ENCODE measurements around the gene UBE3B.

Gene UBE3B

DNA sequence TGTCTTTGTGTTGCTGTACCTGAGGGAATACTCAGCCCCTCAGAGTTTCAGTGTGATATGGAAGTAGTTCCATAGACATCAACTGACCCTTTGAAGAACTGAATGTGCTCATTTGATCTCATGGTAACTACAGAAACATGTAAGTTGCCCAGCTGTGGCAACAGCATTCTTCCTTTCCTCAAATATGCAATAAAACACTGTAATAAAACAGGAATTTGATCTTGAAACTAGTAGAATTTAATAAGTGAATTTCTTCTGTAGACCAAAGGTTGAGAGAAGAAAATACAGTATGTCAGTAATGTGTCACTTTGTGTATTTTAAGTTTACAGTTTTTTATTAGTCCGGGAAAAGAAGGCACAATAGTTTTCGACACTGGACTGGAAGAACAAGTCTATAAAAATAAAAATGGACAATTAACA, 32.2 kb upstream of the UBE3B start:
- no peak for DNase-seq (ENCODE audit: low read depth in 1 of 2, low spot score in 1 of 2)
- no peak overlapping the region for H3K27ac ChIP-seq (replicated peaks)
- no peak for TF ChIP-seq SPI1 (IDR thresholded peaks at IDR 0.05; ENCODE audit: borderline replicate concordance, low read depth)
- no peak for TF ChIP-seq GABPA (IDR thresholded peaks at IDR 0.05; ENCODE audit: low read depth)
- TF ChIP-seq POLR2AphosphoS5 (IDR thresholded peaks at IDR 0.05; ENCODE audit: low read depth) = no peak

GRCh38 chr12:109446869-109447268, 30.6 kb upstream of the UBE3B start:
- Histone ChIP-seq H3K27ac (replicated peaks) (no peak overlapping the region), H3K4me3 (replicated peaks; ENCODE audit: insufficient read depth, low read length) (no peak overlapping the region), H3K27me3 (ENCODE audit: insufficient read depth, poor library complexity, severe bottlenecking) (no peaks in the 10 kb centered on the region)
- no peak for DNase-seq (ENCODE audit: low read depth in 1 of 2, low spot score in 1 of 2)
- TF ChIP-seq SPI1 (IDR thresholded peaks at IDR 0.05; ENCODE audit: borderline replicate concordance, low read depth) = no peak
- TF ChIP-seq POLR2AphosphoS5 (IDR thresholded peaks at IDR 0.05; ENCODE audit: low read depth) = no peak
- TF ChIP-seq, protein P1, sequence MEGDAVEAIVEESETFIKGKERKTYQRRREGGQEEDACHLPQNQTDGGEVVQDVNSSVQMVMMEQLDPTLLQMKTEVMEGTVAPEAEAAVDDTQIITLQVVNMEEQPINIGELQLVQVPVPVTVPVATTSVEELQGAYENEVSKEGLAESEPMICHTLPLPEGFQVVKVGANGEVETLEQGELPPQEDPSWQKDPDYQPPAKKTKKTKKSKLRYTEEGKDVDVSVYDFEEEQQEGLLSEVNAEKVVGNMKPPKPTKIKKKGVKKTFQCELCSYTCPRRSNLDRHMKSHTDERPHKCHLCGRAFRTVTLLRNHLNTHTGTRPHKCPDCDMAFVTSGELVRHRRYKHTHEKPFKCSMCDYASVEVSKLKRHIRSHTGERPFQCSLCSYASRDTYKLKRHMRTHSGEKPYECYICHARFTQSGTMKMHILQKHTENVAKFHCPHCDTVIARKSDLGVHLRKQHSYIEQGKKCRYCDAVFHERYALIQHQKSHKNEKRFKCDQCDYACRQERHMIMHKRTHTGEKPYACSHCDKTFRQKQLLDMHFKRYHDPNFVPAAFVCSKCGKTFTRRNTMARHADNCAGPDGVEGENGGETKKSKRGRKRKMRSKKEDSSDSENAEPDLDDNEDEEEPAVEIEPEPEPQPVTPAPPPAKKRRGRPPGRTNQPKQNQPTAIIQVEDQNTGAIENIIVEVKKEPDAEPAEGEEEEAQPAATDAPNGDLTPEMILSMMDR (IDR thresholded peaks at IDR 0.05; ENCODE audit: insufficient read depth, low read length) = no peak
- no peak for TF ChIP-seq GABPA (IDR thresholded peaks at IDR 0.05; ENCODE audit: low read depth)
- no peak for TF ChIP-seq REST (IDR thresholded peaks at IDR 0.05; ENCODE audit: insufficient replicate concordance, low read depth)

More for the DNA sequence above, 32.2 kb upstream of the UBE3B start:
- Histone ChIP-seq H3K4me3 (replicated peaks; ENCODE audit: insufficient read depth, low read length) (no peak overlapping the region), H3K27me3 (ENCODE audit: insufficient read depth, poor library complexity, severe bottlenecking) (no peaks in the 10 kb centered on the region)

GRCh38 chr12:109447482-109447881, 30.0 kb upstream of the UBE3B start:
- Histone ChIP-seq H3K27me3 (ENCODE audit: insufficient read depth, poor library complexity, severe bottlenecking) (no peaks in the 10 kb centered on the region), H3K27ac (replicated peaks) (no peak overlapping the region), H3K4me3 (replicated peaks; ENCODE audit: insufficient read depth, low read length) (no peak overlapping the region)
- DNase-seq (ENCODE audit: low read depth in 1 of 2, low spot score in 1 of 2) = no peak
- TF ChIP-seq GABPA (IDR thresholded peaks at IDR 0.05; ENCODE audit: low read depth) (no peak), SPI1 (IDR thresholded peaks at IDR 0.05; ENCODE audit: borderline replicate concordance, low read depth) (no peak), REST (IDR thresholded peaks at IDR 0.05; ENCODE audit: insufficient replicate concordance, low read depth) (no peak), POLR2AphosphoS5 (IDR thresholded peaks at IDR 0.05; ENCODE audit: low read depth) (no peak)
- TF ChIP-seq, protein P1 (IDR thresholded peaks at IDR 0.05; ENCODE audit: insufficient read depth, low read length) = no peak

- Histone ChIP-seq H3K4me3 (replicated peaks; ENCODE audit: insufficient read depth, low read length) (no peak overlapping the region), H3K27me3 (ENCODE audit: insufficient read depth, poor library complexity, severe bottlenecking) (no peaks in the 10 kb centered on the region), H3K27ac (replicated peaks) (no peak overlapping the region)
- TF ChIP-seq REST (IDR thresholded peaks at IDR 0.05; ENCODE audit: insufficient replicate concordance, low read depth) (no peak), POLR2AphosphoS5 (IDR thresholded peaks at IDR 0.05; ENCODE audit: low read depth) (no peak), SPI1 (IDR thresholded peaks at IDR 0.05; ENCODE audit: borderline replicate concordance, low read depth) (no peak), GABPA (IDR thresholded peaks at IDR 0.05; ENCODE audit: low read depth) (no peak)
- TF ChIP-seq, protein P1 (IDR thresholded peaks at IDR 0.05; ENCODE audit: insufficient read depth, low read length) = no peak
- DNase-seq (ENCODE audit: low read depth in 1 of 2, low spot score in 1 of 2) = no peak
Observed at GRCh38 chr12:109448272-109448671, 29.2 kb upstream of the UBE3B start.
